GM20431 (cell line): ENCODE data around the gene CXCL10.

Experiments used
- in situ Hi-C: fragments of 300-500 bp; cut with MseI, MboI; formaldehyde crosslinking; loops from one replicate; pipeline ENCODE4 v1.15.0; 2020; ENCODE audit warnings: low sequenced_read_pairs; ENCODE audit not compliant: unreplicated experiment

The CXCL10 gene

DNA sequence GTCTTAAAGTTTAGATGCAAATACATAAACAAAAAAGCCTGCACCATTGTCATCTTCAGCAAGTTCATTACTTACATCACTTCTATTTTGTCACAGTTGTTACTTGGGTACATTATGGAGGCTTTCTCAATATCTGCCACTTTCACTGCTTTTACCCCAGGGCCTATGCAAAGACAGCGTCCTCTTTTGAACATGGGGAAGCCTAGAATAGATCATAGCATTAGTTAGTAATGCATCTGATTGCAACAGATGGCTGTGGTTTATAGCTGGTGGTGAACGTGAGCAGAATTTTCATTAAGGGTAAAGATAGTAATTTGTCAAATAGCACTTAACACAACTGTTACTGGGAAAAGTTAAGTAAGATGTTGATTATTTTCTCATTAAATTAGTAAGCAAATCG, 11.8 kb upstream of the CXCL10 start:
- in situ Hi-C loops: no loop called here

DNA sequence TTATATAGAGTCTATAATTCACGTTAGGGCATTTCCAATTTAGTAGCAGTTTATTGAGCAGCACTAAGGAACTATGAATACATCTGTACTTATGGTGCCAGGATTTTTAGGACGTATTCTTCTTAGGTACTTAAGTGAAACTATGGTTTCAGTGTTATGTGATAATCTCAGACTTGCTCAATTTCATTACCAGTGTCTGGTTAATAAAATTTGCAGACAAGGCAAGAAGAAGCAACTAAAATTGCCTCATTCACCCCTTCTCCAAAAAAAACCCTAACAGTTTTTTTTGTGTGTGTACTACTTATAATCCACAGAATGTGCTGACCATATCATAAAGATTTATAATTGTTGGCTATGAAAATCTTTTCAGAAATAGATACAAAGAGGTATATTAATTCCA, 6.0 kb upstream of the CXCL10 start:
- in situ Hi-C loops: no loop called here

DNA sequence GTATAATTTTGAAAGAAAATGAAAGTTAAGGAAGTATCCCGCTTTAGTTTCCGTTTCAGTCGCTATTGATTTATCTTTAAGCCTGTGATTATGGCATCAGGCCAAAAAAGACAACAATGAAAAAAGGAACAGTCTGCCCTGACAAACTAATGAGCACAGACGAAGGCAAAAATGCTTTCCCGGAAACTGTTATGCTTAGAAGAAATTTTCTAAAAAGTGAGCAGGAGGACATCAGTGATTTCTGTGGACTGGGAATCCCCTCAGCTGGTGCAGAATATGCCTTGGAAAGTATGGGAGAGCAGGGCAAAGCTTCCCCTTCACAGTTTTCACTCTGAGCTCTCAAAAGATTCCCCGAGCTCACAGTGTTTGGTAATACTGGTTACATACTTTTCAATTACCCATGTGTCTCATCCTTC, 5.1 kb upstream of the CXCL10 start:
- in situ Hi-C loops: no loop called here

DNA sequence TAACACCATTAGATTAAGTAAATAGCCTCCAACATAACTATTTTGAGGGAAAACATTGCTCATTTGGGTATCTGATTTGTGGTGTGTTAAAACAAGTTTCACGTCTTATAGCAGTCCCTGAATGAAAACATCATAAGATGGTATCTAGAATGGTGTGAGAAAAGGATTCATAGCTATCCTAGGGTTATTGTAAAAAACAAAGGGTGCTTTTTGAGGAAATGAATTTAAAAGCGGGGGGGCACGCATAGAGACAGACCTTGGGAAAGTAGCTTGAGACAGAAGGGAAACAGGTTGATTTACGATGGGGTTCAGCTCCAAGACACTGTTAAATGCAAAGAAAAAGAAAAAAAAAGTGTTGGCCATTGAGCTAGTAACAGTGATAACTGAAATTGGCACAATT, 768 bp upstream of the CXCL10 start:
- in situ Hi-C loops: no loop called here

DNA sequence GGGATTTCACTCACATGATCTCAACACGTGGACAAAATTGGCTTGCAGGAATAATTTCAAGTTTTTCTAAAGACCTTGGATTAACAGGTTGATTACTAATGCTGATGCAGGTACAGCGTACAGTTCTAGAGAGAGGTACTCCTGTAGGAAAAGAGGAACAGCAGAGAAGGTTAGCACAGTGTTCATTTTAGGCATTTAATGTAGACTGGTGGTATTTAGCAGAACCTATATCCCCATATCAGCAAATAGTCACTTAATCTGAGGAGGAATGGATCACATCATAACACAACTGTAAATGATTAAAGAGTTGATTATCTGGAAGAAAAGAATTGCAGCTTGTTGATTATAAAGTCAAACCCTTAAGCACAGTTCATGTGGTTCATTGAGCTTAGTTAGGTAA, 620 bp downstream of the CXCL10 start:
- in situ Hi-C loops: no loop called here

DNA sequence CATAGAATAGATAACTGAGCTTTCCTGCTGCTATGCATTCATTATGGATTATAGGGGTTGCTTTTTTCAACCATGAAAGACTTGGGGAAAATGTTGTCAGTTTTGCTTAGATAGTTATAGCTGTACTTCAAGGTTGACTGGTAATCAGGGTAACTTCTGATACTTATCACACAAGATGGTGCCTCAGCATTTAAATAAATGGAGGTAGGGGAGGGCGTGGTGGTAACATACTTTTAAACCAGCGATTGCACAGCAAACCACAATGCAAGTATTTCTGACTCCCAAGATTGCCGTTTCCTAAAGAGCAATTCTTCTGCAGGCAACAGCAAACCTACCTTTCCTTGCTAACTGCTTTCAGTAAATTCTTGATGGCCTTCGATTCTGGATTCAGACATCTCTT, 1.3 kb downstream of the CXCL10 start:
- in situ Hi-C loops: no loop called here

DNA sequence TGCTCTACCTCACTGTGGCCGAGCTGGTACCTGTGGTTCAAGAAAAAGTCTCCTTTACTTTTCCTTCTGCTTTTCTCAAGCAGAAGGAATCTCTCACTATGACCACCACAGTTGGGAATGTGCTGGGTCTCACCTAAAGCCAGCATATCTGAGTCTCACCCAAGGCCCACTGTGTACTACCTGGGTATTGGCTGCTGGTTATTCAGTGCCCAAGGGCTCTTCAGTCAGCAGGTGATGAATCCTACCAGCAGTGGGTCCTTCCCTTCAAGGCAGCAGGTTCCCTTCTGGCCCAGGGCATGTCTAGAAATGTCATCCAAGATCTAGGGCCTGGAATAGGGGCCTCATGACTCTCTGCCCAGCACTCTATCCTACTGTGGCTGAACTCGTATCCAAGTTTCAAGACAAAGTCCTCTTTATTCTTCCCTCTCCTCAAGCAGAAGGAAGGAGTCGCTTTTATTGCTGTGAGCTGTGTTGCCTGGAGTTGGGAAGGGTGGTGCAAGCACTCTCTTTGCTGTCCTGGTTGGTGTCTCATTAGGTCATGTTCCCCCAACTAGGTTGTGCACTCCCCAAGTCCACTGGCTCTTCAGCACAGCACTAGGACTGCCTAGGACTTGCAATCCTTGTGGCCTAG, 6.1 kb downstream of the CXCL10 start:
- in situ Hi-C loops: no loop called here

DNA sequence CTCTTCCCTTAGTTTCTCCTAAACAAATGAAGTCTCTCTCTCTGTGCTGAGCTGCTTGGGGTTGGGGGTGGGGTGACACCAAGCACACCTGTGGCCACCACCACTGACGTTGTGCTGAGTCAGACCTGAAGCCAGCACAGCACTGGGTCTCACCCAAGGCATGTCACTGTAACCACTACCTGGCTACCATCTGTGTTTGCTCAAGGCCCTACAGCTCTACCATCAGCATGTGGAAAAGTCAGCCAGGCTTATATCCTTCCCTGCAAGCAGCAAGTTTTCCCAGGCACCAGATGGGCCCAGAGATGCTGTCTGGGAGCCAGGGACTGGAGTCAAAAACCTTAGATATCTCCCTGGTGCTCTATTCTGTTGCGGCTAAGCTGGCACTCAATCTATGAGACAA, 6.9 kb downstream of the CXCL10 start:
- in situ Hi-C loops: no loop called here

DNA sequence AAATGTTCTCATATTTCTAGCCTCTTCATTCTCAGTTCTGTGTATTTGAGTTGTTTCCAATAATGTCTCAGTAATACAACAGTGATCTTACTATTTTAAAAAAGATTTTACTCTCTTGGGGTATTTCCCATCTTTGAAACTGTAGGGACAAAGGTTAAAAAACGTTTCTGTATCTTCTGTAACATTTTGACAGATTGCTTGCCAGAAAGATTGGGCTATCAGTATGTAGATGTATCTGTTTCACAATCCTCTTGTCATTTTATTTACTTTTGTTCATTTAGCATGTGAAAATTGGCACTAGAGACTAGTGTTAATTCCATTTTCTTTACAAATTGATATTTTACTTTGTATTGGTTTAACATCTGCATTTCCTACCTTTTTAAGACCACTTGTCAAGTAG, 9.8 kb downstream of the CXCL10 start:
- in situ Hi-C loops: no loop called here

DNA sequence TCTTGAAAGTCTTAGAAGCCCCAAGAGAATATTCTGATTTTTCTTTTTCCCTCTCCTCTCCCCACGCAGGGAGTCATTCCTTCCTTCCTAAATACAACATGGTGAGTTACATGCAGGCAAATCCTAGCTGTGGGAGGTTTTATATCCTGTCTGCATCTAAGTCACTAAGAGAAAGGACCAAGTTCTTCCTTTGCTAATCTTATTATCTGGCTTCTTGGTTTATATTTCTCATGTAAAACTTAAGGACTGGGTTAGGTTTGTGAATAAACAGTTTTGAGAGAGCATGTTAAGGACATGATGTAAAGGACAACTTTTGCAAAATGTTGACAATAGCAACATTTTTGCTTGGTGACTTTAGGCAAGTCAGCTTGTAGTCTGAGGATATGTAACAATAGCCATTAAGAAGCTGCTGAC, 10.9 kb downstream of the CXCL10 start:
- in situ Hi-C loops: no loop called here

DNA sequence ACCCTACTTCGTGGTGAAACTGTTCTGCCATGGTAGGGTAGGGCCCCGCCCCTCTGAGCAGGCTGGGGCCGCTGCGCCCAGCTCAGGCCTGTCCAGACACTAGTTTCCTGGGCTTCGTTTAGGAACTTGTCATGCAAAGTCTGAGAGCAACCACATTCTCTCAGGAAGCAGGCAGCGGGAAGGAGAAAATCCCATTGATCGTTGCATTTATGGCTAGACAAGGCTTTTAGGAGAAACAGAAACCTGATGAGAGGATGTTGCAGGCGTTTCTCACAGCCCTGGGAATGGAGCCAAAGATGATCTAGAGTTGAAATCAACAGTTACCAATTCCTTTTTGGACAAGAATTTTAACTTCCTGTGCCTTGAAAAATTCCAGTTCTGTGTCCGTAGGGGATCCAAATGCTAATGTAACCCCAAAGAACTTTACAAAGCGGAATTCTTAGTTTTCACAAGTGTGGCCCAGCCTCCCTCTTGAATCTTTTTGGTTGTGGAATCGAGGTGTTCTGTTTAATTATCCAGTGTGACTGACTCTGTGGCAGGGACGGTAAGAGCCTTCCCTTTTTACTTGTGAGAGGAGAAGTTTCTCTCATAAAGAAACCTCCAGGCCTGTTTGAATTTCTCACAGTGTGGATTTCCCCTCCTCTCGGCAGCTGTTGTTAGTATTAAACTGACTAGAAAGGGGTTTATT, 11.5 kb downstream of the CXCL10 start:
- in situ Hi-C loops: no loop called here

DNA sequence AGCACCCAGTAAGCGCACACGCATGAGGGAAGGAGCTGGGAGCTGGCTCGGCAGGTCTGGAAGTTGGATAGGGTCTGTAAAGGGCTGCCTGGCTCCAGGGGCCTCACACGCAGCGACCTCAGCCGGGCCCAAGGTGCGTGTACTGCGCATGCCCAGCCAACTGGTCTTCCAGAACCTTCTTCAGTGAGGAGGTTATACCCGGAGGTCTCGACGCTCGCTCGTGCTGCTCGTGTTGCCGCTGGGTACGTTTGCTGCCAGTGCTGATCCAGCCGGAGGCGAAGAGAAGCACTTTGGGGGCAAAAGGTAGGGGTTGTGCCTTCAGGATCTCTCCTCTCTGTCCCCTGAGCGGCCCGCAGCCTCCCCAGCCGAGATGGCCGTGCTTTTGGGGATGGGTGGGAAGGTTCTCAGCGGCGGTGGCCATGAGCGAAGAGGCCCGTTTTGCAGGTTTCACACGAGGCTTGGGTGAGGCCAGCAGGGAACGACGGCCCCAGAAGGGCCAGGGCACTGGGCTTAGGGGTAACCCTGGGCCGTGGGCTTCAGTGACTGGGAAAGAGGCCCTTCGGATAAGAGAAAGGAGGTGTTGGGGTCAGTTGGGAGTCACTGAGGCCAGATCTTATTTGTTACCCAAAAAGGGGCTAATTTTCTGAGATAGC, 12.2 kb downstream of the CXCL10 start:
- in situ Hi-C loops: no loop called here

DNA sequence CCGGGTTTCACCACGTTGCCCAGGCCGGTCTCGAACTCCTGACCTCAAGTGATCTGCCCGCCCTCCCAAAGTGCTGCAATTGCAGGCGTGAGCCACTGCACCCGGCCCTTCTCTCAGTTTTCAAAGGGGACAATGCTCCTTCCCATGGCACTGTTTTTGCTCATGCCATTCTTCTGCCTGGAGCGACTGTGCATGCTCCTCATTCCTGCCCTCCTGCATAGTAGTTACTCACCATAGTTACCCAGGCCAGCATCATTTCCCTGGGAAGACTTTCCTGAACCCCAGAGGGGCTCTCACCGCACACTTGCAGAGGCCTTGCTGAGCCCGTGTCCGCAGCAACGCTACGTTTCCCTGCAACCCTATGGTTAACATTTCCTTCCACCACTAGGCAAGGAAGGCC, 12.7 kb downstream of the CXCL10 start:
- in situ Hi-C loops: no loop called here

DNA sequence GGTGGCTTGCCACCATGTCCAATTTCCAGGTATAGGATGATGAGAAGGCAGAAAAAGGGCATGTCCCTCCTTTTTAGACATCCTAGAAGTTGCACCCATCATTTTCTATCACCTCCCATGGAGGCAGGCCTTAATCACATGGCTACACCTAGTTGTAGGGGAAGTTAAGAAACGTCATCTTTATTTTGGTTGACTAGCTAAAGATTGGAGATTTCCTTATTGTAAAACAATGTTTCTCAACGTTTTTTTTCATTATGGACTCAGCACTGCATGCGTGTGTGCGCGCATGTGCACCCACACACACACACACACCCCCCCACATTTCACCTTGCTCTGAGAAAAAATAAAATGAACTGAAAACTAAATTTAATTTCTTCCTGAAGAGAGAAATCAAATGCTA, 14.0 kb downstream of the CXCL10 start:
- in situ Hi-C loops: no loop called here

DNA sequence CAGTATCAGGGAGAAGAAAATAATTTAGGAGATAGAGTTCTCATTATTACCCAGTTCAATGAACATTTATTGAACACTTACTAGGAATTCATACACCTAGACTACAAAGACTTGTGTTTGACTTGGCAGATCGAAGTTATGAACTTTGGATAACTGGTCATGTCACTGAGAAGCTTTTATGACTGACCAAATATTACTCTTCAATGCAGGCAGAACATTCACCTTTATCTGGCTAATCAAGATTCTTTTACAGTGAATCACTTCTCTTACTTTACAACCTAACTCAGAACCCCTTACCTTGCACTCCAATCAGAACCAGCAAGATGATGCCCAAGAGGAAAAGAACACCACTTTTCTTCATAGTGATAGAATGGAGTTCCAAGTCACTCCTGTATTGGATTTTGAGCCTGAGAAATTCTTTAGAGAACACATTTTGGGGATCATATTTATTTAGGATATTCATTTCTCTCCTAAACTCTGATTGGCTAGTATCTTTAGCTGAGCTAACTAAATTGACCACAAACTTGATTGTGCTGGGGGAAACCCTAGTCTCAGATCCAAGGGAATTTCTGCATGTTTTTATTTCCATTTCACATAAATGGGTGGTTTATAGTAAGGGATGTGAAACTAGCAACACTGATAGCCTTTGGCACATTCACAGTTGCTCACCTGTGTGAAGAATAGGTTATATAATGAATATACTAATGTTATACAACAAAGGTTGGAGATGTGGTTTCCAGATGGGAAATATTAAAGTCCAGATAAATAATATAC, 16.0 kb downstream of the CXCL10 start, which contains the start of gene CXCL9:
Gene CXCL9 (minus strand): TSS at position 421 of the 774 bp plus-strand sequence. CDS start 60 bp downstream, at position 361.
- in situ Hi-C loops: no loop called here

DNA sequence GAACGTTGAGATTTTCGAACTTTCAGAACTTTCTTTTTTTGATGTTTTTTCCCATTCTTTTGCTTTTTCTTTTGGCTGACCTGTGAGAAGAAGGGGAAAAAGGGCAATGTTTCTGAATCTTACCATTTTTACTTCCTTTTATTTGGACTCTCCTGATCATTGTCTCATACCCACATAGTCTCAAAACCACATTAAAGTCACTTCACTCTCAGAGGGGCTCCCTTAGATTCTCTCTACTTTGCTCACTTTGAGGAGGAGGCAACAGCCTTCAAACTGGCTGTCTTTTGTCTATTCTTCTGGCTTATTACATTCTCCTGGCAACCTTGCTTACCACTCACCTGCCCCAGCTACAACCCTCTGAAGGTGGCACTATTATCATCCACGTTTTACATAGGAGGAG, 19.7 kb downstream of the CXCL10 start:
- in situ Hi-C loops: loop anchor here (5.0 kb wide), 1 partner anchor 59 kb away; no protein-coding TSS in a partner anchor

DNA sequence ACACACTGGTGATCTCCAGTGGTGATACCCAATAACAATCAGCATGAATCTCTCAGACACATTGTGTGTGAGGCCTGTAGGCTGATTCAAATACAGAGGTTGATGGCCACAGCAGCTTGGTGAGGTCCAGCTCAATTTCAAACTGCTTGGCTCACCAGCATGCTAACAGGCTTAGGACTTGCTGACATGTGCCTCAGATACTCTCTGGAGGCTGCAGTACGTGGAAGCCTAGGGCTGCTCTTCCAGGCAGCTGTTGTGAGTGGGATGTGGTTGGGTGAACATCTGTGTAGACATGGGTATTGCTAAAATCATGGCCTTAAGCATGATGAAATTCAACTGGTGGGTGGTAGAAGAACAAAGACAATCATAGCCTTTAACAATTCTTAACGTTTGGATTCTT, 20.3 kb downstream of the CXCL10 start:
- in situ Hi-C loops: loop anchor here (5.0 kb wide), 1 partner anchor 59 kb away; no protein-coding TSS in a partner anchor

DNA sequence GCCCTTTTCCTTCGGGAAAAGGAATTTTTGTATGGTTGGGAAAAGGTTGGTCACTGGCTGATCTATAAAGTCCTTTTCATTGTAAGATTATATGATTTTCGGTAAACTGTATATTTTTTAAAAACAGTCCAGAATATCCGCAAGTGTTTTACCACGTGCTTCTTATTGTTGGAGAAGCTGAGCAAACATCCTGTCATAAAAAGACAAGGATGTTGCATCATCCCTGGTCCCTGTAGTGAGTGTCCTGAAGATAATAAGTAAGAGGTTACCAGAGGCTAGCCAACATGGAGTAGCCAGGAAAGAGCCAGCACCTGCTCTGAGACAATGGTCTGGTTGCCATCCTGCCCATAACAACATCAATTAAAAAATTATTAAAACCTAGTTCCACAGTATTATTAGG, 21.1 kb downstream of the CXCL10 start:
- in situ Hi-C loops: loop anchor here (5.0 kb wide), 1 partner anchor 60 kb away; no protein-coding TSS in a partner anchor

DNA sequence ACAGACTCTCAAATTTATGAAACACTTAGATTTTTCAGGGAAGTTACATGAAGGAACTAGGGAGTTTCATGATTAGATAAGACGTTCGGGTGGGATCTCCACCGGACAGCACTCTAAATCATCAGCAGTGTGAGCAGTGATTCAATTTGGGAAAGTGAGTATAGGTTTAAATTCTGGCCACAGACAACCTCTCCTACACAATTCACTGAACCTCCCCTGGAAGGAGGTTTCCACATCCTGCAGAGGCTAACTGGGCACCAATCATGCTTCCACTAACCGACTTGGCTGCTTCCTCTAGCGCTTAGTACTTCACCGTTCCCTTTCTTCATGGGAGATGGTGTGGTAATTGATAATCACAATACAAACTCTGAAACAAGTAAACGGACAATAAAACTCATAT, 21.6 kb downstream of the CXCL10 start:
- in situ Hi-C loops: loop anchor here (5.0 kb wide), 1 partner anchor 61 kb away; no protein-coding TSS in a partner anchor

DNA sequence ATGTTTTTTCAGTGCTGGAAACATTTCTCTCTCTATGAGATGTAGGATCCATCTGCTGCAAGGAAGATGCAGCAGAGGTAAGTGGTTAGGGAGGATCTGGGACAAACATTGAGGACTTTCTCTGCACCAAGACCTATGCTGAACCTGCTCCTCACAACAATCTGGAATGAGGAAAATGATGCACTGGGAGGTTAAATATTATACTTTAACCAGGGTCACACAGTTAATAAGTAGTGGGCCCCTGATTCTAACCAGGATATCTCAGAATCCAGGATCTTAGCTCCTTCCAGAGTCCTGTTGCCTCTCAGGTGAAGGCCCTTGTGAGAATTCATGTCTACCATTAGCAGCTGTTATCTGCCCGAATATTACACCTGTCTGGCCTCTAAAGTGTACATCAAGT, 23.0 kb downstream of the CXCL10 start:
- in situ Hi-C loops: loop anchor here (5.0 kb wide), 1 partner anchor 62 kb away; no protein-coding TSS in a partner anchor
